GM12864 (cell line): Measurements from ENCODE around the gene LRRC2.
A peak's percentile ranks its signal among the peaks of the same experiment; 100 is the strongest.

Experiments used
- DNase-seq: peaks from one replicate; pipeline ENCODE4 v3.0.0-alpha.2; 2011; ENCODE audit warnings: low read depth
- H3K4me3 ChIP-seq: 2 replicates; pipeline ENCODE4 v1.5.1; 2011; ENCODE audit warnings: mild to moderate bottlenecking, low read depth, low read length, control low read depth
- TF ChIP-seq, protein P1 (sequence below): IDR thresholded peaks from 2 replicates; pipeline ENCODE4 v1.5.1; 2011; ENCODE audit warnings: low read depth, mild to moderate bottlenecking, moderate library complexity, low read length, control low read depth, inconsistent platforms; ENCODE audit errors: missing control alignments

The LRRC2 gene

DNA sequence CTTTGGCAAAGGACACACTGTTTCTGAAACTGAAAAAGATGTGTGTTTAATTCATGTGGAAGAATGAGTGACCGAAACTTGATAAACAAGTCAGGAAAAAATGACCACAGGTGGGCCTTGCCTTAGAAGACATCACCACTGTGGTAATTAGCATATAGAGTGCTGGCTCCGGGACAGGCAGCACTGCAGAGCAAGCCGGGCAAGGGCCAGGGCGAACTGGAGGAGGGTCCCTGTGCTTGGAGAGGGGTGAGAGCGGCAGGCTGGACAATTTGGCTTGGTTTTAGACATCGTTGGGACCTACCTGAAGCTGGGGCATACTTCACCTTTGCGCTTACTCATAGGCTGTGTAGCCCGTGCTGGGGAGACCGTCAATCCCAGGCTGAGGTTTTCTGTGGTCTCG is 60.1 kb downstream of the LRRC2 start:
- TF ChIP-seq, protein P1, sequence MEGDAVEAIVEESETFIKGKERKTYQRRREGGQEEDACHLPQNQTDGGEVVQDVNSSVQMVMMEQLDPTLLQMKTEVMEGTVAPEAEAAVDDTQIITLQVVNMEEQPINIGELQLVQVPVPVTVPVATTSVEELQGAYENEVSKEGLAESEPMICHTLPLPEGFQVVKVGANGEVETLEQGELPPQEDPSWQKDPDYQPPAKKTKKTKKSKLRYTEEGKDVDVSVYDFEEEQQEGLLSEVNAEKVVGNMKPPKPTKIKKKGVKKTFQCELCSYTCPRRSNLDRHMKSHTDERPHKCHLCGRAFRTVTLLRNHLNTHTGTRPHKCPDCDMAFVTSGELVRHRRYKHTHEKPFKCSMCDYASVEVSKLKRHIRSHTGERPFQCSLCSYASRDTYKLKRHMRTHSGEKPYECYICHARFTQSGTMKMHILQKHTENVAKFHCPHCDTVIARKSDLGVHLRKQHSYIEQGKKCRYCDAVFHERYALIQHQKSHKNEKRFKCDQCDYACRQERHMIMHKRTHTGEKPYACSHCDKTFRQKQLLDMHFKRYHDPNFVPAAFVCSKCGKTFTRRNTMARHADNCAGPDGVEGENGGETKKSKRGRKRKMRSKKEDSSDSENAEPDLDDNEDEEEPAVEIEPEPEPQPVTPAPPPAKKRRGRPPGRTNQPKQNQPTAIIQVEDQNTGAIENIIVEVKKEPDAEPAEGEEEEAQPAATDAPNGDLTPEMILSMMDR, result no peak
- no peak overlapping the region for H3K4me3 ChIP-seq
- no peak for DNase-seq

DNA sequence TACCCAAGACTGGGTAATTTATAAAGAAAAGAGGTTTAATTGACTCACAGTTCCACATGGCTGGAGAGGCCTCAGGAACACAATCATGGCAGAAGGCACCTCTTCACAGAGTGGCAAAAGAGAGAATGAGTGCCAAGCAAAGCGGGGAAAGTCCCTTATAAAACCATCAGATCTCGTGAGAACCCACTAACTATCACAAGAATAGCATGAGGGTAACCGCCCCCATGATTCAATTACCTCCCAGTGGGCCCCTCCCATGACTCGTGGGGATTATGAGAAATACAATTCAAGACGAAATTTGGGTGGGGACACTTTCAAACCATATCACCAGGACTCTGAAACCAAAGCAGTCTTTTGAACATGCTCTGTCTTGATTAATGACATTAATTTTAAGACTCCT is 61.3 kb downstream of the LRRC2 start:
- no peak overlapping the region for H3K4me3 ChIP-seq
- DNase-seq, result peak; percentile 12
- TF ChIP-seq, protein P1, result no peak

- TF ChIP-seq, protein P1, result no peak
- DNase-seq, result no peak
- no peak overlapping the region for H3K4me3 ChIP-seq
Measured at GRCh38 chr3:46503200-46503874, 62.8 kb downstream of the LRRC2 start.

GRCh38 chr3:46501702-46502101 is 64.4 kb downstream of the LRRC2 start:
- DNase-seq, result no peak
- no peak overlapping the region for H3K4me3 ChIP-seq
- TF ChIP-seq, protein P1, result no peak

DNA sequence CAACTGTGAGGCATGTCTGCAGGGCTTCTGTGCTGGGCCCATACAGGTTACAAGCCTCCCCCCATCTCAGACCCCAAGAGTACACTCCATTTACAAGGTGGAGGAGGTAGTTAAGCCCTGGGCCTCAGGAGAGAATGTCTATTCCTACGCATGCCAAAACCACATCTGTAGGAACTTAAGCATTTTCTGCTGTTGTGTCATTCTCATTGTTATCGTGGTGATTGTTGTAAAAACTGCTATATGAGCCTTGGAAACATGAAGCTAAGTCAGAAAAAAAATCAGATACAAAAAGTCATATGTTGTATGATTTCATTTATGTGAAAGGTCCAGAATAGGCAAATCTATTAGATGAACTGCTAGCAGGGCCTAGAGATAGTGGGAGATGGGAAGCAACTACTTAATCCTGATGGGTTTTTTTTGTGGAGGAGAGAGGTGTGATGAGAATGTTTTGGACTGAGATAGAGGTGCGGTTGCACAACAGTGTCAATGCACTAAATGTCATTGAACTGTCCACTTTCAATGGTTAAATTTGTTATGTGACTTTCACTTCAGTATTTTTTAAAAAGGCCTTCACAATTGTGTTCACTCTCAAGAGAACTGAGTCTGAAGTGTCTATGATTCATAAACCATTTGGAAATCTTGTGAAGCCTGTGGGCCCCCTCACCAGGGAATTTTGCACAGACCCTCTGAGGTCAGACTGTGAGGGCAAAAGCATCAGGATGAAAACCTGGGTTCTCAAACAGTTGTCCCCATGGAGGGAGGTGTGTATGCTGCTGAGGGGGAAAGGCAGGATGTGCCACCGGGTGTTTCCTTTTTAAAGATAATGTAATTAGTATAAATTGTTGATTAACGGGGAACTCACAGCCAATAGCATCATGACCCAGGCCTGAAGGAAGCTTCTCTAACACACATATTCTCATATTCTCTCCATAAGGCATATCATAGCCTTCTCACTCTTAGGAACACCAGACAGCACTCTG is 65.2 kb downstream of the LRRC2 start:
- H3K4me3 ChIP-seq, result no peak overlapping the region
- TF ChIP-seq, protein P1, result no peak
- peak; percentile 22 for DNase-seq

GRCh38 chr3:46498916-46499519 is 67.1 kb downstream of the LRRC2 start:
- TF ChIP-seq, protein P1, result no peak
- H3K4me3 ChIP-seq, result no peak overlapping the region
- no peak for DNase-seq
